Activated T-cell treated with anti-CD3 and anti-CD28 coated beads, Interleukin-2, amount 50 U/mL, for 24 hours (primary cell): ENCODE results near the gene MAS1.
"Not testable (repeated sequence)": the region's sequence is repeated elsewhere in the genome, so short reads cannot be mapped to it uniquely, and the experiment has no call there.

Experiments
- DNase-seq: peaks from one replicate; pipeline ENCODE4 v3.0.0-alpha.2; 2020
- H3K27ac Mint-ChIP-seq: 2 replicates; pipeline ENCODE4 v1.8.0; 2020; ENCODE audit warnings: mild to moderate bottlenecking, mixed read lengths
- H3K27me3 Mint-ChIP-seq: 2 replicates; pipeline ENCODE4 v1.8.0; 2020; ENCODE audit warnings: mixed read lengths
- H3K36me3 Mint-ChIP-seq: 2 replicates; pipeline ENCODE4 v1.8.0; 2020; ENCODE audit warnings: low read depth, mixed read lengths
- H3K4me1 Mint-ChIP-seq: 2 replicates; pipeline ENCODE4 v1.8.0; 2020; ENCODE audit warnings: low read depth, mixed read lengths
- H3K4me3 Mint-ChIP-seq: 2 replicates; pipeline ENCODE4 v1.8.0; 2020; ENCODE audit warnings: mild to moderate bottlenecking, moderate library complexity, mixed read lengths
- H3K9me3 Mint-ChIP-seq: 2 replicates; pipeline ENCODE4 v1.8.0; 2020; ENCODE audit warnings: mixed read lengths

The MAS1 gene

GRCh38 chr6:159916752-159917151 lies 26.0 kb downstream of the MAS1 start:
- Mint-ChIP-seq H3K4me1 (peaks cover 4% of the 10 kb centered on the region), H3K27me3 (peaks cover 22% of the 10 kb centered on the region), H3K4me3 (no peak overlapping the region), H3K36me3 (no peaks in the 10 kb centered on the region), H3K9me3 (peaks cover 4% of the 10 kb centered on the region), H3K27ac (no peak overlapping the region)
- DNase-seq: peak; percentile 7

GRCh38 chr6:159919011-159919511 lies 28.3 kb downstream of the MAS1 start:
- H3K4me3 Mint-ChIP-seq: no peak overlapping the region
- H3K4me1 Mint-ChIP-seq: peaks cover 2% of the 10 kb centered on the region
- H3K9me3 Mint-ChIP-seq: peaks cover 5% of the 10 kb centered on the region
- no peaks in the 10 kb centered on the region for H3K36me3 Mint-ChIP-seq
- no peak overlapping the region for H3K27ac Mint-ChIP-seq
- peaks cover 11% of the 10 kb centered on the region for H3K27me3 Mint-ChIP-seq
- no peak for DNase-seq

GRCh38 chr6:159919800-159920199 lies 29.0 kb downstream of the MAS1 start:
- no peak overlapping the region for H3K4me3 Mint-ChIP-seq
- no peak overlapping the region for H3K27ac Mint-ChIP-seq
- no peak for DNase-seq
- peaks cover 7% of the 10 kb centered on the region for H3K9me3 Mint-ChIP-seq
- H3K27me3 Mint-ChIP-seq: peaks cover 14% of the 10 kb centered on the region
- H3K4me1 Mint-ChIP-seq: no peaks in the 10 kb centered on the region
- no peaks in the 10 kb centered on the region for H3K36me3 Mint-ChIP-seq

- H3K36me3 Mint-ChIP-seq, H3K4me1 Mint-ChIP-seq, DNase-seq, H3K9me3 Mint-ChIP-seq, H3K4me3 Mint-ChIP-seq, H3K27ac Mint-ChIP-seq, H3K27me3 Mint-ChIP-seq: not testable (repeated sequence)
Measured at GRCh38 chr6:159924150-159924549, 33.4 kb downstream of the MAS1 start.

GRCh38 chr6:159926542-159927203 lies 35.9 kb downstream of the MAS1 start:
- Mint-ChIP-seq H3K27me3 (peaks cover 3% of the 10 kb centered on the region), H3K9me3 (peaks cover 3% of the 10 kb centered on the region), H3K27ac (no peak overlapping the region), H3K4me3 (no peak overlapping the region), H3K36me3 (no peaks in the 10 kb centered on the region), H3K4me1 (peaks cover 25% of the 10 kb centered on the region)
- DNase-seq: no peak

GRCh38 chr6:159929819-159930218 lies 39.0 kb downstream of the MAS1 start:
- Mint-ChIP-seq H3K9me3 (no peaks in the 10 kb centered on the region), H3K4me3 (no peak overlapping the region), H3K27me3 (no peaks in the 10 kb centered on the region), H3K4me1 (peaks cover 35% of the 10 kb centered on the region), H3K36me3 (no peaks in the 10 kb centered on the region), H3K27ac (peak overlapping the region; percentile 93)
- DNase-seq: peak; percentile 61

GRCh38 chr6:159931112-159931511 lies 40.3 kb downstream of the MAS1 start:
- Mint-ChIP-seq H3K27me3 (no peaks in the 10 kb centered on the region), H3K9me3 (peaks cover 4% of the 10 kb centered on the region), H3K4me1 (peaks cover 35% of the 10 kb centered on the region), H3K4me3 (peak overlapping the region; percentile 8), H3K36me3 (no peaks in the 10 kb centered on the region), H3K27ac (peak overlapping the region; percentile 93)
- DNase-seq: no peak

- Mint-ChIP-seq H3K36me3 (no peaks in the 10 kb centered on the region), H3K27me3 (no peaks in the 10 kb centered on the region), H3K27ac (peak overlapping the region; percentile 33), H3K4me1 (peaks cover 35% of the 10 kb centered on the region), H3K4me3 (no peak overlapping the region), H3K9me3 (peaks cover 4% of the 10 kb centered on the region)
- DNase-seq: no peak
Measured at GRCh38 chr6:159931846-159932245, 41.1 kb downstream of the MAS1 start.

GRCh38 chr6:159933077-159933476 lies 42.3 kb downstream of the MAS1 start:
- DNase-seq: no peak
- no peaks in the 10 kb centered on the region for H3K36me3 Mint-ChIP-seq
- H3K4me3 Mint-ChIP-seq: no peak overlapping the region
- peaks cover 35% of the 10 kb centered on the region for H3K4me1 Mint-ChIP-seq
- H3K9me3 Mint-ChIP-seq: peaks cover 4% of the 10 kb centered on the region
- H3K27ac Mint-ChIP-seq: no peak overlapping the region
- no peaks in the 10 kb centered on the region for H3K27me3 Mint-ChIP-seq

- H3K27me3 Mint-ChIP-seq: no peaks in the 10 kb centered on the region
- no peak overlapping the region for H3K4me3 Mint-ChIP-seq
- H3K27ac Mint-ChIP-seq: no peak overlapping the region
- H3K36me3 Mint-ChIP-seq: no peaks in the 10 kb centered on the region
- peaks cover 34% of the 10 kb centered on the region for H3K4me1 Mint-ChIP-seq
- no peak for DNase-seq
- peaks cover 4% of the 10 kb centered on the region for H3K9me3 Mint-ChIP-seq
Measured at GRCh38 chr6:159934181-159934580, 43.4 kb downstream of the MAS1 start.

- H3K9me3 Mint-ChIP-seq: peaks cover 4% of the 10 kb centered on the region
- H3K27ac Mint-ChIP-seq: no peak overlapping the region
- H3K4me1 Mint-ChIP-seq: peaks cover 25% of the 10 kb centered on the region
- no peak for DNase-seq
- H3K4me3 Mint-ChIP-seq: no peak overlapping the region
- H3K27me3 Mint-ChIP-seq: no peaks in the 10 kb centered on the region
- no peaks in the 10 kb centered on the region for H3K36me3 Mint-ChIP-seq
Measured at GRCh38 chr6:159935065-159935464, 44.3 kb downstream of the MAS1 start.

GRCh38 chr6:159935633-159936032 lies 44.8 kb downstream of the MAS1 start:
- no peak overlapping the region for H3K27ac Mint-ChIP-seq
- H3K4me1 Mint-ChIP-seq: peaks cover 19% of the 10 kb centered on the region
- no peaks in the 10 kb centered on the region for H3K27me3 Mint-ChIP-seq
- peaks cover 4% of the 10 kb centered on the region for H3K9me3 Mint-ChIP-seq
- no peak for DNase-seq
- no peaks in the 10 kb centered on the region for H3K36me3 Mint-ChIP-seq
- no peak overlapping the region for H3K4me3 Mint-ChIP-seq

GRCh38 chr6:159939591-159940016 lies 48.8 kb downstream of the MAS1 start:
- Mint-ChIP-seq H3K27me3 (no peaks in the 10 kb centered on the region), H3K36me3 (no peaks in the 10 kb centered on the region), H3K4me3 (no peak overlapping the region), H3K9me3 (peaks cover 6% of the 10 kb centered on the region), H3K4me1 (peaks cover 6% of the 10 kb centered on the region), H3K27ac (no peak overlapping the region)
- DNase-seq: no peak
